ENCODE data around the gene GPSM3. TPM values are rescaled to one million over a fixed set of nuclear protein-coding genes. Genes with fewer than 3 reads are reported as not detected.
"Not testable (repeated sequence)": the region's sequence is repeated elsewhere in the genome, so short reads cannot be mapped to it uniquely, and the experiment has no call there.

GPSM3 gene
- polyA plus RNA-seq, 3 donors from 2014 or later = 82.2 to 123 (median 84.5) TPM

- Mint-ChIP-seq H3K9me3 (peaks cover 0 to 6% (median 2%) of the 10 kb centered on the region in 6 donors), H3K4me1 (peaks cover 52 to 66% of the 10 kb centered on the region in 2 donors), H3K27ac (peak within 1 kb of the TSS in 5 of 6 donors; percentile 90 to 95 (median 94)), H3K4me3 (peak within 1 kb of the TSS; percentile 17 to 99 (median 71)), H3K36me3 (no peaks in the 10 kb centered on the region), H3K27me3 (ENCODE audit: low read depth in 3 of 3) (peaks cover 9 to 18% (median 17%) of the 10 kb centered on the region in 3 donors)
- no peak for DNase-seq
These were observed 40.3 kb downstream of the GPSM3 start, which contains the start of gene PRRT1 for GRCh38 chr6:32151863-32152768. Gene PRRT1, minus strand, starts transcription at chr6:32151939. Its CDS starts 112 bp downstream, at chr6:32151827.

GRCh38 chr6:32151181-32151862 is 41.1 kb downstream of the GPSM3 start:
- Mint-ChIP-seq H3K4me3 (peak overlapping the region in 2 of 5 donors; percentile 21 to 60), H3K27me3 (ENCODE audit: low read depth in 3 of 3) (peaks cover 16 to 19% (median 18%) of the 10 kb centered on the region in 3 donors), H3K36me3 (peaks cover 0 to 4% (median 0%) of the 10 kb centered on the region in 3 donors), H3K9me3 (peaks cover 0 to 6% (median 2%) of the 10 kb centered on the region in 6 donors), H3K4me1 (peaks cover 58 to 73% of the 10 kb centered on the region in 2 donors), H3K27ac (peak overlapping the region in 3 of 6 donors; percentile 1 to 67 (median 8))
- no peak for DNase-seq

DNA sequence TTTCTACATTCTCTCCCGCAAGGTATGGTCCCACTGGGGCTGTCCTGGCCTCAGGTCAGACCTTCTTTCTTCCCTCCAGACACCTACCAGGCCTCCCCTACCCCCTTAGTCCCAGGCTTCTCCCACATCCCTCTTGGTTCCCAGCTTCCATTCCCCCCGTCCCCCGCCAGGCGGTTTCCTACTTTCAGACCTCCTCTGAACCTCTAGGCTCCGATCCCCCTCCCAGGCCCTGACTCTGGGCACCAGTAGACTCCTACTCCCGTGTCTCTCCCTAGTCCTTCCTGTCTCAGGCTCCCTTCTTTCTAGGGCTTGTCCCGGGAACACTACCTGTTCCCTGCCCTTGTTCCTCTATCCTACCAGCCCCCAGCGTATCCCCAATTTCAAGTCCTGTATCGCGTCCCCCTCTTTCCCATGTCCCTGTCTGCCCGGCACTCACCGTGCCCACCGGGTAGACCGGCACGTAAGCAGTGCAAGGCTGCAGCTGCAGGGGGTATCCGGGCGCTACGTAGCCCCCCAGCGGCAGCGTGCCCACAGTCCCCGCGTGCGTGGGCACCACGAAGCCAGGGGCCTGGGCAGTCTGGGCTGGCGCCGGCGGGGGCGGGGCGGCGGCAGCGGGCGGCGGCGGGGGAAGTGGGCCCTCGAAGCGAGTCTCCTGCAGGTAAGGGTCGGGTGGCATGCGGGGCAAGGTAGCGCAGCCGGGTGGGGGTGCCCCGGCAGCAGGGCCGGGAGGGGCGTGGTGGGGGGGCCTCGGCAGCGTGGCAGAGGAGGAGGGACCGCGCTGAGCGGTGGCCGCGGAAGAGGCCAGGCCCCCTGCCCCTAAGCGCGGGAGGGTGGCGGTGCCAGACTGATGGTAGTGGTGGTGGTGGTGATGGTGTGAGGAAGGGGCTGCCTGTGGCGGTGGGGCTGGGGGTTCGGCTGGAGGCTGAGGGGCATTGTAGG is 42.2 kb downstream of the GPSM3 start:
- H3K4me1 Mint-ChIP-seq = peaks cover 53 to 74% of the 10 kb centered on the region in 2 donors
- H3K9me3 Mint-ChIP-seq = peaks cover 0 to 6% (median 2%) of the 10 kb centered on the region in 6 donors
- no peak for DNase-seq
- peaks cover 18 to 23% (median 19%) of the 10 kb centered on the region in 3 donors for H3K27me3 Mint-ChIP-seq (ENCODE audit: low read depth in 3 of 3)
- H3K36me3 Mint-ChIP-seq = peaks cover 0 to 7% (median 0%) of the 10 kb centered on the region in 3 donors
- H3K4me3 Mint-ChIP-seq = peak overlapping the region; percentile 17 to 57 (median 30)
- peak overlapping the region in 2 of 6 donors; percentile 1 to 12 for H3K27ac Mint-ChIP-seq

GRCh38 chr6:32149092-32149755 is 43.2 kb downstream of the GPSM3 start:
- H3K27me3 Mint-ChIP-seq (ENCODE audit: low read depth in 3 of 3) = peaks cover 17 to 24% (median 17%) of the 10 kb centered on the region in 3 donors
- peaks cover 0 to 6% (median 2%) of the 10 kb centered on the region in 6 donors for H3K9me3 Mint-ChIP-seq
- H3K36me3 Mint-ChIP-seq = peaks cover 0 to 7% (median 0%) of the 10 kb centered on the region in 3 donors
- H3K4me1 Mint-ChIP-seq = peaks cover 44 to 64% of the 10 kb centered on the region in 2 donors
- no peak for DNase-seq
- H3K4me3 Mint-ChIP-seq = peak overlapping the region; percentile 89 to 97 (median 92)
- peak overlapping the region; percentile 65 to 92 (median 81) for H3K27ac Mint-ChIP-seq

GRCh38 chr6:32148289-32149091 is 44.0 kb downstream of the GPSM3 start:
- DNase-seq = peak; percentile 80 to 86 (median 85)
- H3K4me3 Mint-ChIP-seq = peak overlapping the region; percentile 89 to 97 (median 92)
- H3K27ac Mint-ChIP-seq = peak overlapping the region; percentile 65 to 92 (median 81)
- H3K9me3 Mint-ChIP-seq = peaks cover 0 to 6% (median 2%) of the 10 kb centered on the region in 6 donors
- peaks cover 11 to 24% (median 12%) of the 10 kb centered on the region in 3 donors for H3K27me3 Mint-ChIP-seq (ENCODE audit: low read depth in 3 of 3)
- peaks cover 0 to 7% (median 0%) of the 10 kb centered on the region in 3 donors for H3K36me3 Mint-ChIP-seq
- H3K4me1 Mint-ChIP-seq = peaks cover 37 to 57% of the 10 kb centered on the region in 2 donors

- Mint-ChIP-seq H3K36me3 (peaks cover 0 to 7% (median 0%) of the 10 kb centered on the region in 3 donors), H3K27ac (peak overlapping the region in 3 of 6 donors; percentile 17 to 80 (median 67)), H3K27me3 (ENCODE audit: low read depth in 3 of 3) (peaks cover 9 to 20% (median 10%) of the 10 kb centered on the region in 3 donors), H3K9me3 (peaks cover 0 to 6% (median 2%) of the 10 kb centered on the region in 6 donors), H3K4me3 (peak overlapping the region; percentile 89 to 97 (median 92)), H3K4me1 (peaks cover 30 to 48% of the 10 kb centered on the region in 2 donors)
- DNase-seq = no peak
These were observed 44.9 kb downstream of the GPSM3 start for GRCh38 chr6:32147401-32148132.

DNA sequence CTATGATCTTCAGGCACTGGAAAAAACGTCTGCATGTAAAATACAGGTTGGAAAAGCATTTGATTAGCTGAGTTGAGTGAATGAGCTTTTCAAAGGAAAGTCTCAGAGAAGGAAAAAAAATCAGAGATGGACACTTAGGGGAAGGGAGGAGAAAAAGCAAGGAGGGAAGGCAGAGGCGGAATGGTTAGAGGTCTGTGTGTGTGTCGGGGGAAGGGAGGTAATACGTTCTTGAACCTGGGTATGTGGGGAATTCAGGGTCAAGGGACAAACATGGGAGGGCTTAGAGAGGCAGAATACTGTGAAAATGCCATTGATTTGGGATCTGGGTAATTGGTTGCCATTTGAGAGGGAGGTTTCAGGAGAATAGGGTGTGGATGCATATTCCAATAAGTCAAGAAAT is 45.8 kb downstream of the GPSM3 start:
- Mint-ChIP-seq H3K9me3 (peaks cover 0 to 6% (median 2%) of the 10 kb centered on the region in 6 donors), H3K27ac (peak overlapping the region in 4 of 6 donors; percentile 9 to 32 (median 20)), H3K4me1 (peaks cover 30 to 41% of the 10 kb centered on the region in 2 donors), H3K36me3 (peaks cover 0 to 7% (median 0%) of the 10 kb centered on the region in 3 donors), H3K4me3 (peak overlapping the region in 3 of 5 donors; percentile 2 to 61 (median 48)), H3K27me3 (ENCODE audit: low read depth in 3 of 3) (peaks cover 7 to 23% (median 12%) of the 10 kb centered on the region in 3 donors)
- DNase-seq = no peak

GRCh38 chr6:32146287-32146686 is 46.2 kb downstream of the GPSM3 start:
- Mint-ChIP-seq H3K36me3 (peaks cover 0 to 7% (median 0%) of the 10 kb centered on the region in 3 donors), H3K9me3 (peaks cover 0 to 6% (median 2%) of the 10 kb centered on the region in 6 donors), H3K27me3 (ENCODE audit: low read depth in 3 of 3) (peaks cover 7 to 23% (median 12%) of the 10 kb centered on the region in 3 donors), H3K4me1 (peaks cover 30 to 41% of the 10 kb centered on the region in 2 donors), H3K27ac (peak overlapping the region in 3 of 6 donors; percentile 9 to 32 (median 13)), H3K4me3 (peak overlapping the region in 4 of 5 donors; percentile 2 to 61 (median 32))
- no peak for DNase-seq

DNA sequence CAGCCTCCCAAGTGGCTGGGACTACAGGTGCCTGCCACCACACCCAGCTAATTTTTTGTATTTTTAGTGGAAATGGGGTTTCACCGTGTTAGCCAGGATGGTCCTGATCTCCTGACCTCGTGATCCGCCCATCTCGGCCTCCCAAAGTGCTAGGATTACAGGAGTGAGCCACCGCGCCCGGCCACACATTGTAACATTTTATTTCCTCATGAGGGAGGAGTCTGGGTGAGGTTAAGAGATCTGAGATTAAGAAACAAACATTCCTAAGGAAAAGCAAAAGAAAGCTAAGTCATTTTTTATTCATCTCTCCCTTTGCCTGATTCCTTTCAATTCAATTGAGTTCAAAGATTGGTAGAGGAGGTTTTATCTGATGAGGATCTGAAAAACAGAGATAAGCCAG is 48.2 kb downstream of the GPSM3 start:
- not testable (repeated sequence) for DNase-seq, H3K36me3 Mint-ChIP-seq, H3K27ac Mint-ChIP-seq, H3K9me3 Mint-ChIP-seq, H3K4me3 Mint-ChIP-seq
- H3K27me3 Mint-ChIP-seq (ENCODE audit: low read depth in 3 of 3) = peaks cover 6 to 19% (median 12%) of the 10 kb centered on the region in 3 donors
- peaks cover 30 to 35% of the 10 kb centered on the region in 2 donors for H3K4me1 Mint-ChIP-seq
